PC-9 (cell line): Measurements from ENCODE around the gene EXO1. TPM values are rescaled to one million over a fixed set of nuclear protein-coding genes. Genes with fewer than 3 reads are reported as not detected.

Source experiments
- BruUV-seq: library from RNA; stranded (reverse); fragments of 400-500 nt; replicated peaks from 2 replicates; lab custom pipeline; 2021; lab: Mats Ljungman, UMichigan
- CTCF ChIA-PET: fragments of 300-600 bp; sonication (Branson Sonifier 250); formaldehyde crosslinking; loops from one replicate; lab custom pipeline; 2022; ENCODE audit warnings: antibody characterized with exemption; lab: Charles Lee
- POLR2A ChIA-PET: fragments of 300-600 bp; sonication (Branson Sonifier 250); formaldehyde crosslinking; loops from one replicate; lab custom pipeline; 2022; ENCODE audit warnings: antibody characterized with exemption; ENCODE audit not compliant: unreplicated experiment; lab: Charles Lee
- DNase-seq, 2 experiments: peaks; one replicate each; pipeline versions ENCODE4 v3.0.0 to v3.0.0-alpha.2; 2015 to 2022; ENCODE audit warnings: mixed read lengths in 1 of 2
- H2AFZ ChIP-seq: fragments of 200-600 bp; sonication (generic); 2 replicates; pipeline ENCODE4 v1.8.1; 2017; ENCODE audit warnings: antibody characterized with exemption
- H3F3A ChIP-seq: fragments of 200-600 bp; sonication (generic); 2 replicates; pipeline ENCODE4 v1.8.1; 2017; ENCODE audit warnings: antibody characterized with exemption, mild to moderate bottlenecking, low read depth; ENCODE audit not compliant: insufficient read depth
- H3K27ac ChIP-seq: fragments of 200-600 bp; sonication (generic); 2 replicates; pipeline ENCODE4 v1.6.1; 2016; ENCODE audit warnings: mixed run types
- H3K27me3 ChIP-seq: fragments of 200-600 bp; sonication (generic); 2 replicates; pipeline ENCODE4 v1.6.1; 2016; ENCODE audit warnings: low read depth, mixed run types; ENCODE audit not compliant: insufficient read depth
- H3K36me3 ChIP-seq: fragments of 200-600 bp; sonication (generic); 2 replicates; pipeline ENCODE4 v1.6.1; 2016; ENCODE audit warnings: low read depth, mixed run types
- H3K4me1 ChIP-seq: fragments of 200-600 bp; sonication (generic); replicated peaks from 2 replicates; pipeline ENCODE4 v1.6.1; 2016; ENCODE audit warnings: mixed run types; ENCODE audit not compliant: insufficient read depth
- H3K4me2 ChIP-seq: fragments of 200-600 bp; sonication (generic); 2 replicates; pipeline ENCODE4 v1.6.1; 2017; ENCODE audit warnings: mixed run types
- H3K4me3 ChIP-seq: fragments of 200-600 bp; sonication (generic); 2 replicates; pipeline ENCODE4 v1.6.1; 2016; ENCODE audit warnings: mixed run types
- H3K79me2 ChIP-seq: fragments of 200-600 bp; sonication (generic); 2 replicates; pipeline ENCODE4 v1.6.1; 2017; ENCODE audit warnings: low read depth, mixed run types
- H3K9me2 ChIP-seq: fragments of 200-600 bp; sonication (generic); 2 replicates; pipeline ENCODE4 v1.8.1; 2017; ENCODE audit warnings: mild to moderate bottlenecking; ENCODE audit not compliant: insufficient read depth
- H3K9me3 ChIP-seq: fragments of 200-600 bp; sonication (generic); 2 replicates; pipeline ENCODE4 v1.8.1; 2016; ENCODE audit warnings: low read depth; ENCODE audit not compliant: insufficient read depth
- H4K20me1 ChIP-seq: fragments of 200-600 bp; sonication (generic); 2 replicates; pipeline ENCODE4 v1.8.1; 2017; ENCODE audit not compliant: insufficient read depth
- EZH2 ChIP-seq: fragments of 200-600 bp; sonication (generic); IDR thresholded peaks from 2 replicates; pipeline ENCODE4 v1.8.0; 2017; ENCODE audit warnings: antibody characterized with exemption, low read depth
- intact Hi-C: fragments of 100-400 bp; cut with micrococcal nuclease; formaldehyde crosslinking; loops from one replicate; pipeline ENCODE4 v1.10.0; 2022; ENCODE audit not compliant: unreplicated experiment
- total RNA-seq: library from RNA; stranded (reverse); gene quantifications from 2 replicates; pipeline ENCODE4 v1.2.3, GENCODE V29; 2021
- TF ChIP-seq, protein P1 (sequence below): fragments of 200-600 bp; sonication (generic); conservative IDR thresholded peaks from 2 replicates; pipeline ENCODE4 v1.6.1; 2017; ENCODE audit warnings: mixed run types, antibody characterized with exemption, mild to moderate bottlenecking, moderate library complexity

The EXO1 gene
- total RNA-seq, 1 experiment from 2014 or later = 32.1 TPM

DNA sequence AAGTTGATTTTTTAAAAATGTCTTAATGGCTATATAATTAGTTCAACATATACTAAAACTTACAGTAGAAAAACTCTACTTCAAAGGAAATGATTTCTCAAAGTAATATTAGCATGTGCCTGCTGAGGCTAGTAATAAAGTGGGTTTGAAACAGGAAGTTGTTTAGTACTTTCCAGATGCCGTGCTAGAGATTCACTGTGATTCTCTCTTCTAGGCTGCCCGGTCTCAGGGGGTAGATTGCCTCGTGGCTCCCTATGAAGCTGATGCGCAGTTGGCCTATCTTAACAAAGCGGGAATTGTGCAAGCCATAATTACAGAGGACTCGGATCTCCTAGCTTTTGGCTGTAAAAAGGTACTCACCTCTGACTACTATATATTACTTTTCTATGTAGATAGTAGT lies 9.1 kb downstream of the EXO1 start:
- TF ChIP-seq, protein P1, sequence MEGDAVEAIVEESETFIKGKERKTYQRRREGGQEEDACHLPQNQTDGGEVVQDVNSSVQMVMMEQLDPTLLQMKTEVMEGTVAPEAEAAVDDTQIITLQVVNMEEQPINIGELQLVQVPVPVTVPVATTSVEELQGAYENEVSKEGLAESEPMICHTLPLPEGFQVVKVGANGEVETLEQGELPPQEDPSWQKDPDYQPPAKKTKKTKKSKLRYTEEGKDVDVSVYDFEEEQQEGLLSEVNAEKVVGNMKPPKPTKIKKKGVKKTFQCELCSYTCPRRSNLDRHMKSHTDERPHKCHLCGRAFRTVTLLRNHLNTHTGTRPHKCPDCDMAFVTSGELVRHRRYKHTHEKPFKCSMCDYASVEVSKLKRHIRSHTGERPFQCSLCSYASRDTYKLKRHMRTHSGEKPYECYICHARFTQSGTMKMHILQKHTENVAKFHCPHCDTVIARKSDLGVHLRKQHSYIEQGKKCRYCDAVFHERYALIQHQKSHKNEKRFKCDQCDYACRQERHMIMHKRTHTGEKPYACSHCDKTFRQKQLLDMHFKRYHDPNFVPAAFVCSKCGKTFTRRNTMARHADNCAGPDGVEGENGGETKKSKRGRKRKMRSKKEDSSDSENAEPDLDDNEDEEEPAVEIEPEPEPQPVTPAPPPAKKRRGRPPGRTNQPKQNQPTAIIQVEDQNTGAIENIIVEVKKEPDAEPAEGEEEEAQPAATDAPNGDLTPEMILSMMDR = no peak
- TF ChIP-seq EZH2 = no peak
- no peaks in the 10 kb centered on the region for H3K4me1 ChIP-seq
- ChIA-PET CTCF (no interaction called here), POLR2A (no interaction called here)
- H2AFZ ChIP-seq = no peak overlapping the region
- H3F3A ChIP-seq = 0 out of 2 replicates have a peak, but pooled peaks cover 3% of the 10 kb centered on the region
- H3K4me2 ChIP-seq = no peak overlapping the region
- DNase-seq = no peak
- no peak overlapping the region for H3K27ac ChIP-seq
- no peaks in the 10 kb centered on the region for H4K20me1 ChIP-seq
- H3K36me3 ChIP-seq = 0 out of 2 replicates have a peak, but pooled peaks cover 8% of the 10 kb centered on the region
- H3K4me3 ChIP-seq = no peak overlapping the region
- no peaks in the 10 kb centered on the region for H3K9me2 ChIP-seq
- no peaks in the 10 kb centered on the region for H3K27me3 ChIP-seq
- no peaks in the 10 kb centered on the region for H3K9me3 ChIP-seq
- H3K79me2 ChIP-seq = no peaks in the 10 kb centered on the region
- intact Hi-C loops = no loop called here
- BruUV-seq = no TSS peak

DNA sequence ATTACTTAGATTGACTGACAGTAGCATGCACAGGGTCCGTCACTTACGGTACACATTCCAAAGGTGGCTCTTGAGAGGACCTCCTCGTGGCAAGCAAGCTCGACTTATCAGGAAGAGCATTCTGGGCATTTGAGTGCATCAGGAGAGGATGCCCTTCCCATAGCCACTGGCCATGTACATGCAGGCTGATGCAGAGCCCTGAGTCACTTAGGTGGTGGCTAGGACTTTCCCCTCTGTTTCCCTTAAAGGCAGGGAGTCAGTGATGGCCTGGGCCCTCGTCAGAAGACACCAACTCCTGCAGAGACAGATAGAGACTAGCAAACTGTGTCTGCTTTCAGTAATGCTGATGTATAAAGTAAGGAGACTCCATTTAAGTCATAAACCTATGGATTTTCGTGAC lies 12.9 kb downstream of the EXO1 start:
- CTCF ChIA-PET = no interaction called here
- no peaks in the 10 kb centered on the region for H3K9me2 ChIP-seq
- no peak overlapping the region for H2AFZ ChIP-seq
- no peaks in the 10 kb centered on the region for H3K79me2 ChIP-seq
- H3K4me2 ChIP-seq = no peak overlapping the region
- H3K4me3 ChIP-seq = no peak overlapping the region
- TF ChIP-seq EZH2 = no peak
- TF ChIP-seq, protein P1 = no peak
- H3K9me3 ChIP-seq = no peaks in the 10 kb centered on the region
- no peaks in the 10 kb centered on the region for H4K20me1 ChIP-seq
- BruUV-seq = no TSS peak
- H3F3A ChIP-seq = 0 out of 2 replicates have a peak, but pooled peaks cover 3% of the 10 kb centered on the region
- POLR2A ChIA-PET = interaction anchor here (0.6 kb wide), 1 partner anchor 249 kb away, joined by 8 read pairs; no protein-coding TSS in a partner anchor
- H3K36me3 ChIP-seq = 0 out of 2 replicates have a peak, but pooled peaks cover 8% of the 10 kb centered on the region
- no peak overlapping the region for H3K27ac ChIP-seq
- intact Hi-C loops = no loop called here
- no peaks in the 10 kb centered on the region for H3K27me3 ChIP-seq
- no peak for DNase-seq
- no peaks in the 10 kb centered on the region for H3K4me1 ChIP-seq

DNA sequence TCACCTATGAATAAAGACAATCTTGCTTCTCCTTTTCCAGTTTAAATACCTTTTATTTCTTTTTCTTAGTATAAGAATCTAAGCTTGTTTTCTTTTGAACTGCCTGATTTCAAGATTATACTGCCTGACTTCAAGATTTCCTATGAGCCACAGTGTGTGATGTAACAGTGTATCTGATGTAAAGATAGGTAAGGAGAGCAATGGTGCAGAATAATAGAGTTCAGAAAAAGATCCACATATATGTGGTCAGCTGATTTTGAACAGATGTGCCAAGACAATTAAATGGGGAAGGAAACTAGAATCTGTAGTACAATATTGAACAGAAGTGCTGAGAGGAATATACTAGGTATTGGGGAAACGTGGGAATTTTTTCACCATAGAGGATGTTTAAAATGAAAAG lies 21.0 kb downstream of the EXO1 start:
- Histone ChIP-seq H3F3A (no peaks in the 10 kb centered on the region), H3K4me2 (no peak overlapping the region), H4K20me1 (no peaks in the 10 kb centered on the region), H2AFZ (no peak overlapping the region), H3K27ac (no peak overlapping the region), H3K9me3 (no peaks in the 10 kb centered on the region), H3K36me3 (peaks cover 19% of the 10 kb centered on the region; the same call in 1 of the 2 replicates), H3K9me2 (peaks cover 4% of the 10 kb centered on the region; the same call in 1 of the 2 replicates), H3K4me1 (no peaks in the 10 kb centered on the region), H3K79me2 (no peaks in the 10 kb centered on the region), H3K4me3 (no peak overlapping the region), H3K27me3 (no peaks in the 10 kb centered on the region)
- BruUV-seq = no TSS peak
- DNase-seq = no peak
- POLR2A ChIA-PET = no interaction called here
- CTCF ChIA-PET = interaction anchor here (0.6 kb wide), 1 partner anchor 819 kb away, joined by 3 read pairs; no protein-coding TSS in a partner anchor
- intact Hi-C loops = no loop called here
- TF ChIP-seq, protein P1 = no peak
- no peak for TF ChIP-seq EZH2
